ENCODE results near the gene OCA2. TPM values are rescaled to one million over a fixed set of nuclear protein-coding genes. Genes with fewer than 3 reads are reported as not detected.
"Not testable (repeated sequence)": the region's sequence is repeated elsewhere in the genome, so short reads cannot be mapped to it uniquely, and the experiment has no call there.

OCA2 gene
- total RNA-seq, 2 donors from 2014 or later, result 3.7 TPM; not detected in 1

GRCh38 chr15:27850981-27851857 is 247.9 kb downstream of the OCA2 start:
- H3K27ac ChIP-seq, result no peak overlapping the region
- intact Hi-C loops (cut with DNase I), result no loop called here
- 88% methylated on average over 17 of the region's 17 CpGs for WGBS
- TF ChIP-seq POLR2A (IDR thresholded peaks at IDR 0.05) (no peak), POLR2AphosphoS5 (IDR thresholded peaks at IDR 0.05) (no peak)
- TF ChIP-seq, protein P1, sequence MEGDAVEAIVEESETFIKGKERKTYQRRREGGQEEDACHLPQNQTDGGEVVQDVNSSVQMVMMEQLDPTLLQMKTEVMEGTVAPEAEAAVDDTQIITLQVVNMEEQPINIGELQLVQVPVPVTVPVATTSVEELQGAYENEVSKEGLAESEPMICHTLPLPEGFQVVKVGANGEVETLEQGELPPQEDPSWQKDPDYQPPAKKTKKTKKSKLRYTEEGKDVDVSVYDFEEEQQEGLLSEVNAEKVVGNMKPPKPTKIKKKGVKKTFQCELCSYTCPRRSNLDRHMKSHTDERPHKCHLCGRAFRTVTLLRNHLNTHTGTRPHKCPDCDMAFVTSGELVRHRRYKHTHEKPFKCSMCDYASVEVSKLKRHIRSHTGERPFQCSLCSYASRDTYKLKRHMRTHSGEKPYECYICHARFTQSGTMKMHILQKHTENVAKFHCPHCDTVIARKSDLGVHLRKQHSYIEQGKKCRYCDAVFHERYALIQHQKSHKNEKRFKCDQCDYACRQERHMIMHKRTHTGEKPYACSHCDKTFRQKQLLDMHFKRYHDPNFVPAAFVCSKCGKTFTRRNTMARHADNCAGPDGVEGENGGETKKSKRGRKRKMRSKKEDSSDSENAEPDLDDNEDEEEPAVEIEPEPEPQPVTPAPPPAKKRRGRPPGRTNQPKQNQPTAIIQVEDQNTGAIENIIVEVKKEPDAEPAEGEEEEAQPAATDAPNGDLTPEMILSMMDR (IDR thresholded peaks at IDR 0.05), result no peak
- no peaks in the 10 kb centered on the region for H3K27me3 ChIP-seq (replicated peaks; ENCODE audit: insufficient read depth)
- no peaks in the 10 kb centered on the region for H3K9me3 ChIP-seq
- DNase-seq (ENCODE audit: low spot score), result no peak
- no peaks in the 10 kb centered on the region for H3K4me1 ChIP-seq (replicated peaks)
- H3K36me3 ChIP-seq, result no peaks in the 10 kb centered on the region
- no peak overlapping the region for H3K4me3 ChIP-seq

GRCh38 chr15:27850050-27850449 is 249.1 kb downstream of the OCA2 start:
- no peak for DNase-seq (ENCODE audit: low spot score)
- H3K36me3 ChIP-seq, result no peaks in the 10 kb centered on the region
- H3K4me3 ChIP-seq, result no peak overlapping the region
- no peaks in the 10 kb centered on the region for H3K9me3 ChIP-seq
- no peaks in the 10 kb centered on the region for H3K27me3 ChIP-seq (replicated peaks; ENCODE audit: insufficient read depth)
- WGBS, result 88% methylated on average over 5 of the region's 5 CpGs
- no peak overlapping the region for H3K27ac ChIP-seq
- TF ChIP-seq POLR2A (IDR thresholded peaks at IDR 0.05) (no peak), POLR2AphosphoS5 (IDR thresholded peaks at IDR 0.05) (no peak)
- TF ChIP-seq, protein P1 (IDR thresholded peaks at IDR 0.05), result no peak
- H3K4me1 ChIP-seq (replicated peaks), result no peaks in the 10 kb centered on the region
- intact Hi-C loops (cut with DNase I), result no loop called here

GRCh38 chr15:27848936-27849335 is 250.2 kb downstream of the OCA2 start:
- H3K27me3 ChIP-seq (replicated peaks; ENCODE audit: insufficient read depth); DNase-seq (ENCODE audit: low spot score); H3K27ac ChIP-seq; H3K36me3 ChIP-seq; intact Hi-C loops (cut with DNase I); H3K4me1 ChIP-seq (replicated peaks); H3K9me3 ChIP-seq; H3K4me3 ChIP-seq: not testable (repeated sequence)
- 74% methylated on average over 5 of the region's 5 CpGs for WGBS

DNA sequence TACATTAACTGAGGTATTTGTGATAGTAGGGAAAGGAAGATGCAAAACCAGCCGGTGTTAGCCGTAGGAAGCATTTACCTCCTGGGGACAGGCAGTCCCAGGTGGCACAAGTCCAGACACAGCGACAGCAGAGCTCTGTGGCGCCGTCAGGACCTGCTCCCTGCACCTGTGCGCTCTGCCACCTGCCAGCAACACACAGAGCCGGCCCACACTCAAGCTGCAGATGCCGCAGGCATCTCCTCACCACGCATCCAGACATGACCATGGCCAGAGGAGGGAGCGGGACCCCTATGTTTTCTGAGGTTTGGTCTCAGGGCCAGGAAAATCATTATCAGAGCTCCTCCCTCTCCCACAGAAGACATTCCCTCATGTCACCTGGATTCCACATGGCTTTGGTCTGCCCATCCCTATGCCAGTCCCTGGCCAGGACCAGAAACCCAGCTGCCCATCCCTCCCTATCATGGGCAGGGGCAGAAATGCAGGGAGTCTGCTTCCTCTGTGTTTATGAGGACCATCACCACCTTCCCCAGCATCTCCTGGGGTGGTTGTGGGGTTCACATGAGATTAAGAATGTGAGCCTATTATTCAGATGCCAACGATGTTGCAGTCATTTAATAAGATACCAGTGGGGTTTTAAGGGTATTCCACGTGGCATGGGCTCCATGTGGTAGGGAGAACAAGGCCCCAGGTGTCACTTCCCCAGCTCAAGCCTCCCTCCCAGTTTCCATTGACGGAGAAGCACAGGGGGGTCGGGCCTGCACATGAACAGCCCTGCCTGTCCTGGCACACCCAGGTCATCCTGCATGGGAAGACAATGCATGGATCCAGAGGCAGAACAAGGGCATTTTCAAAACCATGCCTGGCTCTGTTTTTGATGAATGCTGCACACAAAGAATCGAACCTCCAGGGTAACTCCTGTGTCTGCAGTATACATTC is 251.1 kb downstream of the OCA2 start:
- Histone ChIP-seq H3K4me1 (replicated peaks) (no peaks in the 10 kb centered on the region), H3K27ac (no peak overlapping the region), H3K36me3 (no peaks in the 10 kb centered on the region), H3K9me3 (no peaks in the 10 kb centered on the region), H3K27me3 (replicated peaks; ENCODE audit: insufficient read depth) (no peaks in the 10 kb centered on the region), H3K4me3 (no peak overlapping the region)
- TF ChIP-seq POLR2A (IDR thresholded peaks at IDR 0.05) (no peak), POLR2AphosphoS5 (IDR thresholded peaks at IDR 0.05) (no peak)
- TF ChIP-seq, protein P1 (IDR thresholded peaks at IDR 0.05), result no peak
- intact Hi-C loops (cut with DNase I), result no loop called here
- WGBS, result 57% methylated on average over 15 of the region's 15 CpGs
- no peak for DNase-seq (ENCODE audit: low spot score)

DNA sequence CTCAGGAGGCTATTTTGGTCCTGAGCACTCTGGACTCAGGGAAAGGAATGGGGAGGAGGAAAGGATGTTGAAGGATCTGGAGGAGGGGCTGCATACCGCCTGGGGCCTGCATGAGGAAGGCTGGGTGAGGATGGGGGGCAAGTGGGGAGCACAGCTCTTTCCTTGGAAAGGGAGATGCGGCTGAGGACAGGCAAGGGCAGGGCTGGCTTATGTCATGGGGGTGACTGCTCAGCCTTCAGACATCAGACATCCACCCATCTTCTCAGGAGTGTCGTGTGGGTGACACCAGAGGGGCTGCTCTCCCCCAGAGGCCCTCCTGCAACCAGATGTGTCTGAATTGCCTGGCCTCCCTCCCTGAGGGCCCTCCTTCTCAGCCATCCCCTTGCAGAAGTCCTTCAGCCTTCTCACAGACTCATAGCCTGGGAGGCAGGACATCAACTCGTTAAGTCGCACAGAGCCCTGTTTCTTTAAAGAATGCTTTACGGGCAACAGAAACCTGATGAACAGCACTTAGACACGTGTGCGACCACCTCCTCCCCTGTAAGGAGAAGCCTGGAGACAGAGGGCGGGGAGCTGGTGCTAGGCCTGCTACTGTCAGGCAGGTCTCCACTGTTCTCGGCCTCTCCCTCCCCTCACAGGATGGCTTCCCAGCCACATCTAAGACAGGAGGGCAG is 252.3 kb downstream of the OCA2 start:
- Histone ChIP-seq H3K9me3 (no peaks in the 10 kb centered on the region), H3K4me3 (no peak overlapping the region), H3K4me1 (replicated peaks) (no peaks in the 10 kb centered on the region), H3K27me3 (replicated peaks; ENCODE audit: insufficient read depth) (no peaks in the 10 kb centered on the region), H3K36me3 (no peaks in the 10 kb centered on the region), H3K27ac (no peak overlapping the region)
- DNase-seq (ENCODE audit: low spot score), result no peak
- intact Hi-C loops (cut with DNase I), result no loop called here
- TF ChIP-seq POLR2A (IDR thresholded peaks at IDR 0.05) (no peak), POLR2AphosphoS5 (IDR thresholded peaks at IDR 0.05) (no peak)
- TF ChIP-seq, protein P1 (IDR thresholded peaks at IDR 0.05), result no peak
- WGBS, result 79% methylated on average over 10 of the region's 10 CpGs

Data from prostate gland (tissue), 2 donors.